ENCODE measurements around the gene NPAS2. TPM values are rescaled to one million over a fixed set of nuclear protein-coding genes. Genes with fewer than 3 reads are reported as not detected.

The NPAS2 gene
- total RNA-seq, 1 donor from 2014 or later, result 11.0 TPM

GRCh38 chr2:101012054-101012705 lies 192.2 kb downstream of the NPAS2 start:
- no peak for DNase-seq (ENCODE audit: low read depth)
- no peak overlapping the region for H3K4me3 ChIP-seq (ENCODE audit: low read depth, low read length)
- TF ChIP-seq CTCF (conservative IDR thresholded peaks at IDR 0.05; ENCODE audit: low read depth, low read length), result no peak

- no peak overlapping the region for H3K4me3 ChIP-seq (ENCODE audit: low read depth, low read length)
- peak; percentile 85 for TF ChIP-seq CTCF (conservative IDR thresholded peaks at IDR 0.05; ENCODE audit: low read depth, low read length)
- DNase-seq (ENCODE audit: low read depth), result no peak
These were observed 192.8 kb downstream of the NPAS2 start for GRCh38 chr2:101012706-101013181.

GRCh38 chr2:101014264-101014857 lies 194.4 kb downstream of the NPAS2 start:
- no peak for DNase-seq (ENCODE audit: low read depth)
- H3K4me3 ChIP-seq (ENCODE audit: low read depth, low read length), result no peak overlapping the region
- no peak for TF ChIP-seq CTCF (conservative IDR thresholded peaks at IDR 0.05; ENCODE audit: low read depth, low read length)

GRCh38 chr2:101017371-101017770 lies 197.4 kb downstream of the NPAS2 start:
- no peak for DNase-seq (ENCODE audit: low read depth)
- no peak overlapping the region for H3K4me3 ChIP-seq (ENCODE audit: low read depth, low read length)
- no peak for TF ChIP-seq CTCF (conservative IDR thresholded peaks at IDR 0.05; ENCODE audit: low read depth, low read length)

GRCh38 chr2:101018934-101019333 lies 199.0 kb downstream of the NPAS2 start:
- DNase-seq (ENCODE audit: low read depth), result no peak
- no peak overlapping the region for H3K4me3 ChIP-seq (ENCODE audit: low read depth, low read length)
- no peak for TF ChIP-seq CTCF (conservative IDR thresholded peaks at IDR 0.05; ENCODE audit: low read depth, low read length)

- no peak for DNase-seq (ENCODE audit: low read depth)
- no peak for TF ChIP-seq CTCF (conservative IDR thresholded peaks at IDR 0.05; ENCODE audit: low read depth, low read length)
- no peak overlapping the region for H3K4me3 ChIP-seq (ENCODE audit: low read depth, low read length)
These were observed 202.3 kb downstream of the NPAS2 start for GRCh38 chr2:101022221-101022620.
